Panc1 (cell line): ENCODE measurements around the gene ABTB2.

Experiments used
- POLR2AphosphoS5 ChIP-seq: IDR thresholded peaks from 2 replicates; pipeline ENCODE4 v1.6.1; 2012; ENCODE audit warnings: mild to moderate bottlenecking, low read depth, low read length, moderate library complexity
- TF ChIP-seq, protein P1 (sequence below): fragments of 450-650 bp; IDR thresholded peaks from 2 replicates; pipeline ENCODE4 v1.5.1; 2017; ENCODE audit warnings: mild to moderate bottlenecking
- TF ChIP-seq, protein P2 (sequence below), 2 experiments: IDR thresholded peaks; 2 replicates each; pipeline ENCODE4 v1.6.1; 2011 to 2012; ENCODE audit warnings: low read depth in 2 of 2, control low read depth in 1 of 2, low read length in 1 of 2, mild to moderate bottlenecking in 1 of 2, moderate library complexity in 1 of 2; ENCODE audit not compliant: insufficient read depth in 1 of 2

DNA sequence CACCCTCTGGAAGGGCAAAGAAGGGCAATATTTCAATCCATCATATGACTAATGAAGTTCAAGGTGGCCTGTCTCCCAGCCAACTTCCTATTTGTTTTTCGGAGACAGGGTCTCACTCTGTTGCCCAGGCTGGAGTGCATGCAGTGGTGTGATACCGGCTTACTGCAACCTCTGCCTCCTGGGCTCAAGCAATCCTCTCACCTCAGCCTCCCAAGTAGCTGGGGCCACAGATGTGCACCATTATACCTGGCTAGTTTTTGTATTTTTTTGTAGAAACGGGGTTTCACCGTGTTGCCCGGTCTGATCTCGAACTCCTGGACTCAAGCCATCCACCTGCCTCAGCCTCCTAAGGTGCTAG is 13.4 kb downstream of the ABTB2 start:
- TF ChIP-seq, protein P1, sequence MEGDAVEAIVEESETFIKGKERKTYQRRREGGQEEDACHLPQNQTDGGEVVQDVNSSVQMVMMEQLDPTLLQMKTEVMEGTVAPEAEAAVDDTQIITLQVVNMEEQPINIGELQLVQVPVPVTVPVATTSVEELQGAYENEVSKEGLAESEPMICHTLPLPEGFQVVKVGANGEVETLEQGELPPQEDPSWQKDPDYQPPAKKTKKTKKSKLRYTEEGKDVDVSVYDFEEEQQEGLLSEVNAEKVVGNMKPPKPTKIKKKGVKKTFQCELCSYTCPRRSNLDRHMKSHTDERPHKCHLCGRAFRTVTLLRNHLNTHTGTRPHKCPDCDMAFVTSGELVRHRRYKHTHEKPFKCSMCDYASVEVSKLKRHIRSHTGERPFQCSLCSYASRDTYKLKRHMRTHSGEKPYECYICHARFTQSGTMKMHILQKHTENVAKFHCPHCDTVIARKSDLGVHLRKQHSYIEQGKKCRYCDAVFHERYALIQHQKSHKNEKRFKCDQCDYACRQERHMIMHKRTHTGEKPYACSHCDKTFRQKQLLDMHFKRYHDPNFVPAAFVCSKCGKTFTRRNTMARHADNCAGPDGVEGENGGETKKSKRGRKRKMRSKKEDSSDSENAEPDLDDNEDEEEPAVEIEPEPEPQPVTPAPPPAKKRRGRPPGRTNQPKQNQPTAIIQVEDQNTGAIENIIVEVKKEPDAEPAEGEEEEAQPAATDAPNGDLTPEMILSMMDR: no peak
- no peak for TF ChIP-seq POLR2AphosphoS5
- TF ChIP-seq, protein P2, sequence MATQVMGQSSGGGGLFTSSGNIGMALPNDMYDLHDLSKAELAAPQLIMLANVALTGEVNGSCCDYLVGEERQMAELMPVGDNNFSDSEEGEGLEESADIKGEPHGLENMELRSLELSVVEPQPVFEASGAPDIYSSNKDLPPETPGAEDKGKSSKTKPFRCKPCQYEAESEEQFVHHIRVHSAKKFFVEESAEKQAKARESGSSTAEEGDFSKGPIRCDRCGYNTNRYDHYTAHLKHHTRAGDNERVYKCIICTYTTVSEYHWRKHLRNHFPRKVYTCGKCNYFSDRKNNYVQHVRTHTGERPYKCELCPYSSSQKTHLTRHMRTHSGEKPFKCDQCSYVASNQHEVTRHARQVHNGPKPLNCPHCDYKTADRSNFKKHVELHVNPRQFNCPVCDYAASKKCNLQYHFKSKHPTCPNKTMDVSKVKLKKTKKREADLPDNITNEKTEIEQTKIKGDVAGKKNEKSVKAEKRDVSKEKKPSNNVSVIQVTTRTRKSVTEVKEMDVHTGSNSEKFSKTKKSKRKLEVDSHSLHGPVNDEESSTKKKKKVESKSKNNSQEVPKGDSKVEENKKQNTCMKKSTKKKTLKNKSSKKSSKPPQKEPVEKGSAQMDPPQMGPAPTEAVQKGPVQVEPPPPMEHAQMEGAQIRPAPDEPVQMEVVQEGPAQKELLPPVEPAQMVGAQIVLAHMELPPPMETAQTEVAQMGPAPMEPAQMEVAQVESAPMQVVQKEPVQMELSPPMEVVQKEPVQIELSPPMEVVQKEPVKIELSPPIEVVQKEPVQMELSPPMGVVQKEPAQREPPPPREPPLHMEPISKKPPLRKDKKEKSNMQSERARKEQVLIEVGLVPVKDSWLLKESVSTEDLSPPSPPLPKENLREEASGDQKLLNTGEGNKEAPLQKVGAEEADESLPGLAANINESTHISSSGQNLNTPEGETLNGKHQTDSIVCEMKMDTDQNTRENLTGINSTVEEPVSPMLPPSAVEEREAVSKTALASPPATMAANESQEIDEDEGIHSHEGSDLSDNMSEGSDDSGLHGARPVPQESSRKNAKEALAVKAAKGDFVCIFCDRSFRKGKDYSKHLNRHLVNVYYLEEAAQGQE (IDR thresholded peaks at IDR 0.05; ENCODE audit: insufficient read depth in 1 of 2, low read depth in 2 of 2, low read length in 1 of 2): no peak
